SK-N-SH treated with all-trans-retinoic acid at 6 μM for 48 hours (cell line): ENCODE results near the gene C19orf85.

ENCODE experiments used
- ATAC-seq: fragments of 200-7000 bp; cut with Tn5 transposase; 3 replicates; pipeline ENCODE4 v1.9.1; 2020; ENCODE audit warnings: mild to moderate bottlenecking, moderate library complexity
- CREB5 ChIP-seq: fragments of 250-450 bp; sonication (Bioruptor Pico); IDR thresholded peaks from 2 replicates; pipeline ENCODE4 v1.5.1; 2020; ENCODE audit warnings: low read depth, mild to moderate bottlenecking, moderate library complexity
- CSRNP3 ChIP-seq: fragments of 250-450 bp; sonication (Bioruptor Pico); IDR thresholded peaks from 2 replicates; pipeline ENCODE4 v1.5.1; 2021; ENCODE audit warnings: mild to moderate bottlenecking, moderate library complexity
- OSR1 ChIP-seq: fragments of 250-450 bp; sonication (Bioruptor Pico); IDR thresholded peaks from 2 replicates; pipeline ENCODE4 v1.8.0; 2022; ENCODE audit warnings: moderate library complexity, mild to moderate bottlenecking, inconsistent platforms
- SNAI2 ChIP-seq: fragments of 250-450 bp; sonication (Bioruptor Pico); IDR thresholded peaks from 2 replicates; pipeline ENCODE4 v1.5.0; 2020; ENCODE audit warnings: mild to moderate bottlenecking, moderate library complexity
- TCF4 ChIP-seq: fragments of 250-450 bp; sonication (Bioruptor Pico); IDR thresholded peaks from 2 replicates; pipeline ENCODE4 v1.8.0; 2021; ENCODE audit warnings: mild to moderate bottlenecking, moderate library complexity, borderline replicate concordance
- TOX ChIP-seq: fragments of 250-450 bp; sonication (Bioruptor Pico); IDR thresholded peaks from 2 replicates; pipeline ENCODE4 v1.8.0; 2021; ENCODE audit warnings: mild to moderate bottlenecking, moderate library complexity, borderline replicate concordance
- TSHZ2 ChIP-seq: fragments of 250-450 bp; sonication (Bioruptor Pico); IDR thresholded peaks from 2 replicates; pipeline ENCODE4 v1.5.0; 2020; ENCODE audit warnings: mild to moderate bottlenecking, moderate library complexity
- ZFP3 ChIP-seq: fragments of 250-450 bp; sonication (Bioruptor Pico); IDR thresholded peaks from 2 replicates; pipeline ENCODE4 v1.5.0; 2020; ENCODE audit warnings: mild to moderate bottlenecking, moderate library complexity
- ZNF565 ChIP-seq: fragments of 450-650 bp; formaldehyde crosslinking; conservative IDR thresholded peaks from 2 replicates; pipeline ENCODE4 v1.5.0; 2020; ENCODE audit warnings: low read depth, mild to moderate bottlenecking, moderate library complexity
- ZNF70 ChIP-seq: fragments of 450-650 bp; formaldehyde crosslinking; IDR thresholded peaks from 2 replicates; pipeline ENCODE4 v1.5.0; 2020; ENCODE audit warnings: mild to moderate bottlenecking, moderate library complexity

Gene C19orf85

GRCh38 chr19:55478364-55478763 is 13.8 kb upstream of the C19orf85 start:
- TF ChIP-seq SNAI2 (CRISPR knock-in tag) (no peak), TSHZ2 (CRISPR knock-in tag) (no peak)
- ATAC-seq: no peak

GRCh38 chr19:55477905-55478304 is 13.4 kb upstream of the C19orf85 start:
- no peak for TF ChIP-seq SNAI2 (CRISPR knock-in tag)
- no peak for TF ChIP-seq ZNF565 (CRISPR knock-in tag)
- no peak for TF ChIP-seq TOX (CRISPR knock-in tag)
- no peak for ATAC-seq

- ATAC-seq: peak; percentile 94
Observed at GRCh38 chr19:55476100-55476775, 11.7 kb upstream of the C19orf85 start, which contains the start of gene ZNF628. Gene ZNF628, plus strand, starts transcription at chr19:55476617. Its CDS starts 3,294 bp downstream, at chr19:55479911.

More at GRCh38 chr19:55476100-55476775, 11.7 kb upstream of the C19orf85 start, which contains the start of gene ZNF628:
- TF ChIP-seq OSR1 (CRISPR knock-in tag): no peak
- peak; percentile 4; the same call in 1 of the 2 replicates for TF ChIP-seq ZNF70 (CRISPR knock-in tag)
- TF ChIP-seq ZFP3 (CRISPR knock-in tag): peak; percentile 66; the same call in 1 of the 2 replicates
- no peak for TF ChIP-seq CSRNP3
- no peak for TF ChIP-seq CREB5
- peak; percentile 51; the same call in 1 of the 2 replicates for TF ChIP-seq TSHZ2 (CRISPR knock-in tag)
- TF ChIP-seq TCF4 (CRISPR knock-in tag): no peak
